Gastroesophageal sphincter (tissue), 3 donors: ENCODE results near the gene DGKE.

Experiments used
- POLR2A ChIP-seq, 2 donors: fragments of 450-650 bp; IDR thresholded peaks; one replicate each; pipeline ENCODE4 v1.6.1; 2017; ENCODE audit warnings: antibody characterized with exemption in 2 of 2, mild to moderate bottlenecking in 2 of 2, moderate library complexity in 1 of 2
- TF ChIP-seq, protein P1 (sequence below), 4 experiments: fragments of 200-600 bp in 2 of 4; fragments of 450-650 bp in 2 of 4; sonication (generic) in 1 of 4; IDR thresholded peaks; one replicate each; pipeline ENCODE4 v1.5.1; 2017 to 2019; ENCODE audit warnings: antibody characterized with exemption in 4 of 4, mild to moderate bottlenecking in 2 of 4, moderate library complexity in 2 of 4

DNA sequence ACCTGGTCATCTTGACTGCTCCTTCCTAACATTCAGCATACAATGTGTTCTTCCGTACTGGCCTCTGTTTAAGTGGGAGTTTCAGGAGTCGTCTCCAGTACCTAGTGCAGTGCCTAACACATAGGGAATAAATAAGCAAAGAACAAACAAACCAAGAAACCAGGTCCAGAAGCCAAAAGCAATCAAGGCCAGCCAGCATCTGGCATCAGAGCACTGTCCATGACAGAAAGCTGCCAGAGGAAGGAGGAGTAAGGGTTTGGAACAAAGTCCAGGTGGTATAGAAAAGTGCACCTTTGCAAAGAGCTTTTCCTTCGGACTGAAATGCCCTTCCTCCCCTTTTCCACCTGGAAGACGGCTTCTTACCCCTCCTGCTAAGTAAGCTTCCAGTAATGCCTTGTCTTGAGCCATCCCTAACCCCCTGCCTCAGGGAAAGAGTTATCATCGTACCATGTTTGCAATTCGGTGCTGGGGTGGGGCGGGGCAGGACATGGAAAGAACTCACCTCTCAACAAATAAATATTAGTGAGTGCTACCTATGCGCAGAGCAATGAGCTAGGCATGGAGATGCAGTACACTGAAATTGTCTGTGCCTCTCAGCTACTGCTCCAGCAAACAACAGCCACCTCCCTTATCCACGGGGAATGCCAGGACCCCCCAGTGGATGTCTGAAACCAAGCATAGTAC is 47.8 kb upstream of the DGKE start:
- TF ChIP-seq, protein P1, sequence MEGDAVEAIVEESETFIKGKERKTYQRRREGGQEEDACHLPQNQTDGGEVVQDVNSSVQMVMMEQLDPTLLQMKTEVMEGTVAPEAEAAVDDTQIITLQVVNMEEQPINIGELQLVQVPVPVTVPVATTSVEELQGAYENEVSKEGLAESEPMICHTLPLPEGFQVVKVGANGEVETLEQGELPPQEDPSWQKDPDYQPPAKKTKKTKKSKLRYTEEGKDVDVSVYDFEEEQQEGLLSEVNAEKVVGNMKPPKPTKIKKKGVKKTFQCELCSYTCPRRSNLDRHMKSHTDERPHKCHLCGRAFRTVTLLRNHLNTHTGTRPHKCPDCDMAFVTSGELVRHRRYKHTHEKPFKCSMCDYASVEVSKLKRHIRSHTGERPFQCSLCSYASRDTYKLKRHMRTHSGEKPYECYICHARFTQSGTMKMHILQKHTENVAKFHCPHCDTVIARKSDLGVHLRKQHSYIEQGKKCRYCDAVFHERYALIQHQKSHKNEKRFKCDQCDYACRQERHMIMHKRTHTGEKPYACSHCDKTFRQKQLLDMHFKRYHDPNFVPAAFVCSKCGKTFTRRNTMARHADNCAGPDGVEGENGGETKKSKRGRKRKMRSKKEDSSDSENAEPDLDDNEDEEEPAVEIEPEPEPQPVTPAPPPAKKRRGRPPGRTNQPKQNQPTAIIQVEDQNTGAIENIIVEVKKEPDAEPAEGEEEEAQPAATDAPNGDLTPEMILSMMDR (IDR thresholded peaks at IDR 0.05), result no peak
- no peak for TF ChIP-seq POLR2A (IDR thresholded peaks at IDR 0.05)
